ENCODE data around the gene EFCAB9.
"Not testable (repeated sequence)": the region's sequence is repeated elsewhere in the genome, so short reads cannot be mapped to it uniquely, and the experiment has no call there.

EFCAB9 gene

GRCh38 chr5:172188033-172188892, 5.7 kb upstream of the EFCAB9 start, which contains the start of gene STK10:
TSS of gene STK10 (minus strand) at chr5:172188224. CDS start at chr5:172188042, 182 bp downstream.
- H3K9ac ChIP-seq (ENCODE audit: low read depth, low read length): peak within 1 kb of the TSS; percentile 91
- H3K9me3 ChIP-seq (ENCODE audit: control insufficient read depth, insufficient read depth, low read length): no peaks in the 10 kb centered on the region
- no peaks in the 10 kb centered on the region for H3K36me3 ChIP-seq (ENCODE audit: insufficient read depth, low read length)
- H3K4me1 ChIP-seq (ENCODE audit: insufficient read depth, low read length): peaks cover 8% of the 10 kb centered on the region

- Histone ChIP-seq H3K36me3 (ENCODE audit: insufficient read depth, low read length) (no peaks in the 10 kb centered on the region), H3K9me3 (ENCODE audit: control insufficient read depth, insufficient read depth, low read length) (no peaks in the 10 kb centered on the region), H3K4me1 (ENCODE audit: insufficient read depth, low read length) (peaks cover 8% of the 10 kb centered on the region), H3K9ac (ENCODE audit: low read depth, low read length) (peak overlapping the region; percentile 91)
Measured at GRCh38 chr5:172188893-172189692, 4.9 kb upstream of the EFCAB9 start.

GRCh38 chr5:172189693-172190296, 4.2 kb upstream of the EFCAB9 start:
- Histone ChIP-seq H3K9ac (ENCODE audit: low read depth, low read length) (peak overlapping the region; percentile 91), H3K36me3 (ENCODE audit: insufficient read depth, low read length) (no peaks in the 10 kb centered on the region), H3K4me1 (ENCODE audit: insufficient read depth, low read length) (peaks cover 8% of the 10 kb centered on the region)

GRCh38 chr5:172194985-172195774, 1.2 kb downstream of the EFCAB9 start:
- Histone ChIP-seq H3K9ac (ENCODE audit: low read depth, low read length) (no peak overlapping the region), H3K36me3 (ENCODE audit: insufficient read depth, low read length) (no peaks in the 10 kb centered on the region), H3K4me1 (ENCODE audit: insufficient read depth, low read length) (no peaks in the 10 kb centered on the region), H3K9me3 (ENCODE audit: control insufficient read depth, insufficient read depth, low read length) (peaks cover 4% of the 10 kb centered on the region; the same call in 1 of the 2 replicates)

More at GRCh38 chr5:172189693-172190296, 4.2 kb upstream of the EFCAB9 start:
- H3K9me3 ChIP-seq (ENCODE audit: control insufficient read depth, insufficient read depth, low read length): no peaks in the 10 kb centered on the region

GRCh38 chr5:172197775-172198174, 3.8 kb downstream of the EFCAB9 start:
- not testable (repeated sequence) for H3K9me3 ChIP-seq (ENCODE audit: control insufficient read depth, insufficient read depth, low read length); H3K36me3 ChIP-seq (ENCODE audit: insufficient read depth, low read length); H3K9ac ChIP-seq (ENCODE audit: low read depth, low read length); H3K4me1 ChIP-seq (ENCODE audit: insufficient read depth, low read length)

GRCh38 chr5:172199446-172199845, 5.5 kb downstream of the EFCAB9 start:
- Histone ChIP-seq H3K9ac (ENCODE audit: low read depth, low read length) (no peak overlapping the region), H3K36me3 (ENCODE audit: insufficient read depth, low read length) (no peaks in the 10 kb centered on the region), H3K4me1 (ENCODE audit: insufficient read depth, low read length) (no peaks in the 10 kb centered on the region), H3K9me3 (ENCODE audit: control insufficient read depth, insufficient read depth, low read length) (peaks cover 4% of the 10 kb centered on the region; the same call in 1 of the 2 replicates)

GRCh38 chr5:172200476-172200875, 6.5 kb downstream of the EFCAB9 start:
- H3K36me3 ChIP-seq (ENCODE audit: insufficient read depth, low read length): no peaks in the 10 kb centered on the region
- peaks cover 4% of the 10 kb centered on the region; the same call in 1 of the 2 replicates for H3K9me3 ChIP-seq (ENCODE audit: control insufficient read depth, insufficient read depth, low read length)
- H3K9ac ChIP-seq (ENCODE audit: low read depth, low read length): no peak overlapping the region
- H3K4me1 ChIP-seq (ENCODE audit: insufficient read depth, low read length): no peaks in the 10 kb centered on the region

- H3K9me3 ChIP-seq (ENCODE audit: control insufficient read depth, insufficient read depth, low read length); H3K4me1 ChIP-seq (ENCODE audit: insufficient read depth, low read length); H3K36me3 ChIP-seq (ENCODE audit: insufficient read depth, low read length); H3K9ac ChIP-seq (ENCODE audit: low read depth, low read length): not testable (repeated sequence)
Measured at GRCh38 chr5:172205984-172206383, 12.0 kb downstream of the EFCAB9 start.

GRCh38 chr5:172207511-172207910, 13.5 kb downstream of the EFCAB9 start:
- Histone ChIP-seq H3K36me3 (ENCODE audit: insufficient read depth, low read length) (peaks cover 9% of the 10 kb centered on the region), H3K9ac (ENCODE audit: low read depth, low read length) (no peak overlapping the region), H3K9me3 (ENCODE audit: control insufficient read depth, insufficient read depth, low read length) (no peaks in the 10 kb centered on the region), H3K4me1 (ENCODE audit: insufficient read depth, low read length) (no peaks in the 10 kb centered on the region)

GRCh38 chr5:172209714-172210113, 15.7 kb downstream of the EFCAB9 start:
- H3K36me3 ChIP-seq (ENCODE audit: insufficient read depth, low read length): peaks cover 9% of the 10 kb centered on the region

GRCh38 chr5:172211676-172212075, 17.7 kb downstream of the EFCAB9 start:
- H3K36me3 ChIP-seq (ENCODE audit: insufficient read depth, low read length): peaks cover 13% of the 10 kb centered on the region
- no peaks in the 10 kb centered on the region for H3K4me1 ChIP-seq (ENCODE audit: insufficient read depth, low read length)
- H3K9me3 ChIP-seq (ENCODE audit: control insufficient read depth, insufficient read depth, low read length): no peaks in the 10 kb centered on the region; the same call in 1 of the 2 replicates
- H3K9ac ChIP-seq (ENCODE audit: low read depth, low read length): no peak overlapping the region

More at GRCh38 chr5:172209714-172210113, 15.7 kb downstream of the EFCAB9 start:
- H3K9ac ChIP-seq (ENCODE audit: low read depth, low read length): no peak overlapping the region
- H3K9me3 ChIP-seq (ENCODE audit: control insufficient read depth, insufficient read depth, low read length): no peaks in the 10 kb centered on the region
- no peaks in the 10 kb centered on the region for H3K4me1 ChIP-seq (ENCODE audit: insufficient read depth, low read length)

- Histone ChIP-seq H3K9ac (ENCODE audit: low read depth, low read length) (no peak overlapping the region), H3K9me3 (ENCODE audit: control insufficient read depth, insufficient read depth, low read length) (no peaks in the 10 kb centered on the region; the same call in 1 of the 2 replicates), H3K36me3 (ENCODE audit: insufficient read depth, low read length) (peaks cover 13% of the 10 kb centered on the region), H3K4me1 (ENCODE audit: insufficient read depth, low read length) (no peaks in the 10 kb centered on the region)
Measured at GRCh38 chr5:172213126-172213525, 19.2 kb downstream of the EFCAB9 start.

GRCh38 chr5:172216345-172216744, 22.4 kb downstream of the EFCAB9 start:
- no peaks in the 10 kb centered on the region; the same call in 1 of the 2 replicates for H3K9me3 ChIP-seq (ENCODE audit: control insufficient read depth, insufficient read depth, low read length)
- H3K9ac ChIP-seq (ENCODE audit: low read depth, low read length): no peak overlapping the region
- H3K4me1 ChIP-seq (ENCODE audit: insufficient read depth, low read length): no peaks in the 10 kb centered on the region
- H3K36me3 ChIP-seq (ENCODE audit: insufficient read depth, low read length): peaks cover 11% of the 10 kb centered on the region

All from ES-I3 (cell line).